ENCODE data around the gene SCN2B. TPM values are rescaled to one million over a fixed set of nuclear protein-coding genes. Genes with fewer than 3 reads are reported as not detected.
A peak's percentile ranks its signal among the peaks of the same experiment; 100 is the strongest.

SCN2B gene
- total and polyA plus RNA-seq, 12 donors = 2.9 to 26.7 (median 16.1) TPM

GRCh38 chr11:118144301-118145268 lies 31.9 kb downstream of the SCN2B start:
- peak overlapping the region in 7 of 10 donors; percentile 53 to 70 (median 65) for H3K4me3 ChIP-seq
- H3K27ac ChIP-seq = peak overlapping the region in 9 of 10 donors; percentile 35 to 84 (median 61)
- TF ChIP-seq CTCF (IDR thresholded peaks at IDR 0.05) = no peak
- DNase-seq = peak in 1 of 2 donors; percentile 72
- WGBS, 2 donors = 41 to 45% methylated on average over 20 of the region's 20 CpGs
- H3K4me1 ChIP-seq = peaks cover 0 to 58% (median 28%) of the 10 kb centered on the region in 9 donors
- ATAC-seq = peak in 7 of 8 donors; percentile 35 to 69 (median 54)
- no peaks in the 10 kb centered on the region for H3K9me3 ChIP-seq
- H3K27me3 ChIP-seq = peaks cover 0 to 30% (median 4%) of the 10 kb centered on the region in 7 donors
- intact Hi-C loops (cut with DNase I) = loop anchor here in 9 of 10 donors (1.0 to 10.0 kb wide), 11 partner anchors 26 to 343 kb away; partner anchors contain the start of gene UBE4A (in 2 of the 9)
- peaks cover 0 to 10% (median 0%) of the 10 kb centered on the region in 9 donors for H3K36me3 ChIP-seq

- no peak overlapping the region for H3K4me3 ChIP-seq
- no peak for DNase-seq
- no peak for ATAC-seq
- intact Hi-C loops (cut with DNase I) = loop anchor here in 7 of 10 donors (2.0 to 10.0 kb wide), 5 partner anchors 27 to 341 kb away; partner anchors contain the start of gene UBE4A (in 1 of the 7)
- no peak for TF ChIP-seq CTCF (IDR thresholded peaks at IDR 0.05)
- peak overlapping the region in 5 of 10 donors; percentile 35 to 83 (median 47) for H3K27ac ChIP-seq
- H3K9me3 ChIP-seq = no peaks in the 10 kb centered on the region
- WGBS, 2 donors = 77 to 78% methylated on average over 12 of the region's 12 CpGs
- H3K36me3 ChIP-seq = peaks cover 0 to 10% (median 0%) of the 10 kb centered on the region in 9 donors
- H3K4me1 ChIP-seq = peaks cover 0 to 49% (median 19%) of the 10 kb centered on the region in 9 donors
- peaks cover 0 to 30% (median 4%) of the 10 kb centered on the region in 7 donors for H3K27me3 ChIP-seq
Observed at GRCh38 chr11:118143661-118144185, 32.7 kb downstream of the SCN2B start.

- WGBS, 2 donors = 54 to 66% methylated on average over 6 of the region's 6 CpGs
- DNase-seq (no peak), ATAC-seq (no peak)
- Histone ChIP-seq H3K4me3 (no peak overlapping the region), H3K4me1 (peaks cover 0 to 43% (median 19%) of the 10 kb centered on the region in 9 donors), H3K27me3 (peaks cover 0 to 30% (median 4%) of the 10 kb centered on the region in 7 donors), H3K27ac (no peak overlapping the region), H3K36me3 (peaks cover 0 to 10% (median 0%) of the 10 kb centered on the region in 9 donors), H3K9me3 (no peaks in the 10 kb centered on the region)
- intact Hi-C loops (cut with DNase I) = loop anchor here in 3 of 10 donors (10.0 kb wide), 2 partner anchors 212 to 342 kb away; partner anchors contain the start of gene UBE4A (in 1 of the 3)
- no peak for TF ChIP-seq CTCF (IDR thresholded peaks at IDR 0.05)
Observed at GRCh38 chr11:118142809-118143208, 33.6 kb downstream of the SCN2B start.

- Histone ChIP-seq H3K9me3 (no peaks in the 10 kb centered on the region), H3K27me3 (peaks cover 0 to 30% (median 4%) of the 10 kb centered on the region in 7 donors), H3K27ac (no peak overlapping the region), H3K36me3 (peaks cover 0 to 10% (median 0%) of the 10 kb centered on the region in 9 donors), H3K4me3 (no peak overlapping the region), H3K4me1 (peaks cover 0 to 43% (median 19%) of the 10 kb centered on the region in 9 donors)
- intact Hi-C loops (cut with DNase I) = loop anchor here in 3 of 10 donors (10.0 kb wide), 2 partner anchors 213 to 343 kb away; partner anchors contain the start of gene UBE4A (in 1 of the 3)
- 58 to 75% methylated on average over 2 of the region's 2 CpGs for WGBS, 2 donors
- ATAC-seq (no peak), DNase-seq (no peak)
- no peak for TF ChIP-seq CTCF (IDR thresholded peaks at IDR 0.05)
Observed at GRCh38 chr11:118142081-118142480, 34.4 kb downstream of the SCN2B start.
